Measurements from ENCODE around the gene PTPRJ. TPM values are rescaled to one million over a fixed set of nuclear protein-coding genes. Genes with fewer than 3 reads are reported as not detected.

Gene PTPRJ
- polyA plus RNA-seq, 3 donors = 10.0 to 36.4 (median 14.6) TPM

- H3K4me1 Mint-ChIP-seq = peaks cover 70% of the 10 kb centered on the region
- Histone ChIP-seq H2AFZ (ENCODE audit: insufficient read depth, low read depth, low read length, poor library complexity, severe bottlenecking) (no peak overlapping the region), H3K27ac (ENCODE audit: low read depth in 1 of 2, low read length in 2 of 2) (no peak overlapping the region), H3K36me3 (replicated peaks in 1 of 2; ENCODE audit: control insufficient read depth in 1 of 2, insufficient read depth in 2 of 2, low read length in 2 of 2) (peaks cover 3 to 23% of the 10 kb centered on the region in 2 donors), H3K4me3 (replicated peaks in 1 of 3; ENCODE audit: low read depth in 2 of 3, low read length in 3 of 3) (no peak overlapping the region), H3K4me1 (ENCODE audit: control insufficient read depth in 1 of 2, insufficient read depth in 2 of 2, low read length in 2 of 2) (peaks cover 56 to 74% of the 10 kb centered on the region in 2 donors), H3K4me2 (replicated peaks; ENCODE audit: extremely low read depth, low read length, poor library complexity, severe bottlenecking) (no peak overlapping the region), H3K27me3 (ENCODE audit: control insufficient read depth in 2 of 2, insufficient read depth in 2 of 2, low read length in 2 of 2) (no peaks in the 10 kb centered on the region), H3K9me3 (replicated peaks in 1 of 2; ENCODE audit: control insufficient read depth in 1 of 2, insufficient read depth in 1 of 2, low read length in 2 of 2) (no peaks in the 10 kb centered on the region), H3K79me2 (ENCODE audit: insufficient read depth, low read length) (peaks cover 98% of the 10 kb centered on the region), H3K9ac (ENCODE audit: insufficient read depth, low read length, poor library complexity, severe bottlenecking) (no peak overlapping the region), H4K20me1 (ENCODE audit: insufficient read depth, low read length) (peaks cover 100% of the 10 kb centered on the region)
- no peak overlapping the region for H3K4me3 Mint-ChIP-seq
- H3K9me3 Mint-ChIP-seq = peaks cover 0 to 2% (median 0%) of the 10 kb centered on the region in 7 donors
- H3K27ac Mint-ChIP-seq = peak overlapping the region in 4 of 7 donors; percentile 36 to 84 (median 62)
- no peak for DNase-seq
- WGBS (ENCODE audit: insufficient coverage) = 100% methylated on average over 4 of the region's 5 CpGs
- TF ChIP-seq, protein P1, sequence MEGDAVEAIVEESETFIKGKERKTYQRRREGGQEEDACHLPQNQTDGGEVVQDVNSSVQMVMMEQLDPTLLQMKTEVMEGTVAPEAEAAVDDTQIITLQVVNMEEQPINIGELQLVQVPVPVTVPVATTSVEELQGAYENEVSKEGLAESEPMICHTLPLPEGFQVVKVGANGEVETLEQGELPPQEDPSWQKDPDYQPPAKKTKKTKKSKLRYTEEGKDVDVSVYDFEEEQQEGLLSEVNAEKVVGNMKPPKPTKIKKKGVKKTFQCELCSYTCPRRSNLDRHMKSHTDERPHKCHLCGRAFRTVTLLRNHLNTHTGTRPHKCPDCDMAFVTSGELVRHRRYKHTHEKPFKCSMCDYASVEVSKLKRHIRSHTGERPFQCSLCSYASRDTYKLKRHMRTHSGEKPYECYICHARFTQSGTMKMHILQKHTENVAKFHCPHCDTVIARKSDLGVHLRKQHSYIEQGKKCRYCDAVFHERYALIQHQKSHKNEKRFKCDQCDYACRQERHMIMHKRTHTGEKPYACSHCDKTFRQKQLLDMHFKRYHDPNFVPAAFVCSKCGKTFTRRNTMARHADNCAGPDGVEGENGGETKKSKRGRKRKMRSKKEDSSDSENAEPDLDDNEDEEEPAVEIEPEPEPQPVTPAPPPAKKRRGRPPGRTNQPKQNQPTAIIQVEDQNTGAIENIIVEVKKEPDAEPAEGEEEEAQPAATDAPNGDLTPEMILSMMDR (IDR thresholded peaks at IDR 0.05) = no peak
- peaks cover 27 to 35% of the 10 kb centered on the region in 2 donors for H3K36me3 Mint-ChIP-seq
- H3K27me3 Mint-ChIP-seq (ENCODE audit: low read depth in 3 of 3) = peaks cover 0 to 2% (median 0%) of the 10 kb centered on the region in 3 donors
- intact Hi-C loops (cut with micrococcal nuclease) = no loop called here
Observed at GRCh38 chr11:48000432-48000831, 20.1 kb downstream of the PTPRJ start.

GRCh38 chr11:48001438-48002021 is 21.2 kb downstream of the PTPRJ start:
- TF ChIP-seq, protein P1 (IDR thresholded peaks at IDR 0.05) = no peak
- no CpG with 5 or more reads among the region's 2 CpGs for WGBS (ENCODE audit: insufficient coverage)
- Histone ChIP-seq H3K27me3 (ENCODE audit: control insufficient read depth in 2 of 2, insufficient read depth in 2 of 2, low read length in 2 of 2) (no peaks in the 10 kb centered on the region), H3K27ac (ENCODE audit: low read depth in 1 of 2, low read length in 2 of 2) (peak overlapping the region; percentile 26 to 60), H3K9ac (ENCODE audit: insufficient read depth, low read length, poor library complexity, severe bottlenecking) (no peak overlapping the region), H3K36me3 (replicated peaks in 1 of 2; ENCODE audit: control insufficient read depth in 1 of 2, insufficient read depth in 2 of 2, low read length in 2 of 2) (peaks cover 3 to 23% of the 10 kb centered on the region in 2 donors), H3K4me3 (replicated peaks in 1 of 3; ENCODE audit: low read depth in 2 of 3, low read length in 3 of 3) (no peak overlapping the region), H2AFZ (ENCODE audit: insufficient read depth, low read depth, low read length, poor library complexity, severe bottlenecking) (no peak overlapping the region), H3K9me3 (replicated peaks in 1 of 2; ENCODE audit: control insufficient read depth in 1 of 2, insufficient read depth in 1 of 2, low read length in 2 of 2) (no peaks in the 10 kb centered on the region), H4K20me1 (ENCODE audit: insufficient read depth, low read length) (peaks cover 100% of the 10 kb centered on the region), H3K79me2 (ENCODE audit: insufficient read depth, low read length) (peaks cover 100% of the 10 kb centered on the region), H3K4me1 (ENCODE audit: control insufficient read depth in 1 of 2, insufficient read depth in 2 of 2, low read length in 2 of 2) (peaks cover 58 to 74% of the 10 kb centered on the region in 2 donors), H3K4me2 (replicated peaks; ENCODE audit: extremely low read depth, low read length, poor library complexity, severe bottlenecking) (peak overlapping the region; percentile 27)
- intact Hi-C loops (cut with micrococcal nuclease) = no loop called here
- no peaks in the 10 kb centered on the region for H3K9me3 Mint-ChIP-seq
- H3K4me3 Mint-ChIP-seq = no peak overlapping the region
- DNase-seq = peak in 2 of 3 donors; percentile 45
- H3K27me3 Mint-ChIP-seq (ENCODE audit: low read depth in 3 of 3) = peaks cover 0 to 2% (median 2%) of the 10 kb centered on the region in 3 donors
- peak overlapping the region; percentile 66 to 87 (median 74) for H3K27ac Mint-ChIP-seq
- peaks cover 71% of the 10 kb centered on the region for H3K4me1 Mint-ChIP-seq
- H3K36me3 Mint-ChIP-seq = peaks cover 27 to 35% of the 10 kb centered on the region in 2 donors
